ENCODE data around the gene TAF15. TPM values are rescaled to one million over a fixed set of nuclear protein-coding genes. Genes with fewer than 3 reads are reported as not detected.

TAF15 gene
- total RNA-seq, 4 donors from 2014 or later: 62.8 to 115 (median 88.4) TPM

- Histone ChIP-seq H3K27ac (peak overlapping the region; percentile 65 to 89 (median 76)), H3K4me3 (no peak overlapping the region), H3K36me3 (peaks cover 0 to 6% (median 0%) of the 10 kb centered on the region in 3 donors), H3K4me1 (peaks cover 4 to 76% (median 50%) of the 10 kb centered on the region in 4 donors), H3K27me3 (no peaks in the 10 kb centered on the region), H3K9me3 (no peaks in the 10 kb centered on the region)
- DNase-seq (ENCODE audit: low spot score in 2 of 2): no peak
- WGBS, 2 donors: 24 to 39% methylated on average over 5 of the region's 5 CpGs
- TF ChIP-seq CTCF (IDR thresholded peaks at IDR 0.05) (no peak), EP300 (IDR thresholded peaks at IDR 0.05) (no peak), POLR2A (IDR thresholded peaks at IDR 0.05) (no peak)
Measured at GRCh38 chr17:35774499-35774898, 34.8 kb upstream of the TAF15 start.

GRCh38 chr17:35775039-35775438 lies 34.2 kb upstream of the TAF15 start:
- H3K27ac ChIP-seq: peak overlapping the region; percentile 53 to 89 (median 74)
- WGBS, 2 donors: 41 to 49% methylated on average over 5 of the region's 5 CpGs
- TF ChIP-seq EP300 (IDR thresholded peaks at IDR 0.05) (no peak), CTCF (IDR thresholded peaks at IDR 0.05) (no peak), POLR2A (IDR thresholded peaks at IDR 0.05) (no peak)
- H3K4me3 ChIP-seq: no peak overlapping the region
- no peaks in the 10 kb centered on the region for H3K27me3 ChIP-seq
- no peaks in the 10 kb centered on the region for H3K9me3 ChIP-seq
- peaks cover 4 to 76% (median 51%) of the 10 kb centered on the region in 4 donors for H3K4me1 ChIP-seq
- peaks cover 0 to 7% (median 0%) of the 10 kb centered on the region in 3 donors for H3K36me3 ChIP-seq
- DNase-seq (ENCODE audit: low spot score in 2 of 2): no peak

GRCh38 chr17:35775583-35775982 lies 33.7 kb upstream of the TAF15 start:
- no peak for DNase-seq (ENCODE audit: low spot score in 2 of 2)
- TF ChIP-seq CTCF (IDR thresholded peaks at IDR 0.05) (no peak), POLR2A (IDR thresholded peaks at IDR 0.05) (no peak), EP300 (IDR thresholded peaks at IDR 0.05) (no peak)
- Histone ChIP-seq H3K4me3 (no peak overlapping the region), H3K4me1 (peaks cover 4 to 76% (median 51%) of the 10 kb centered on the region in 4 donors), H3K27ac (peak overlapping the region; percentile 53 to 89 (median 74)), H3K9me3 (no peaks in the 10 kb centered on the region), H3K36me3 (peaks cover 0 to 12% (median 0%) of the 10 kb centered on the region in 3 donors), H3K27me3 (no peaks in the 10 kb centered on the region)
- 77 to 83% methylated on average over 6 of the region's 6 CpGs for WGBS, 2 donors

GRCh38 chr17:35778641-35779196 lies 30.6 kb upstream of the TAF15 start:
- no peak for TF ChIP-seq POLR2A (IDR thresholded peaks at IDR 0.05)
- TF ChIP-seq CTCF (IDR thresholded peaks at IDR 0.05): no peak
- no peak for TF ChIP-seq EP300 (IDR thresholded peaks at IDR 0.05)

DNA sequence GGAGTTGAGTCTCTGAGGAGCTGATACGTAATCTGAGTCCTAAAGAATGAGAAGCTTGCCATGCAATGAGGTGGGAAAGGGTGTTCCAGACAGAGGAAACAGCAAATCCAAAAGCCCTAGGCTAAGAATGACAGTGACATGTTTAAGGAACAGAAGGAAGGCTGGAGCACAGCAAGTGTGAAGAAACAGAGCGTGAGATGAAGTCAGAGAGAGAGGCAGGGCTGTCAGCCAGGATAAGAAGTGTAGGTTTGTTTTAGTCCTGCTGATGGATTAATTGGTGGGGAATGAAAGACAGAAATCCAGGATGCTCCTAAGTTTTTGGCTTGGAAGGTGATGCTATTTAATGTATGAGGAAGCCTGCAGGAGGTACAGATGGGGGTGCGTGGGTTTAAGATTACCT lies 28.3 kb upstream of the TAF15 start:
- H3K9me3 ChIP-seq: no peaks in the 10 kb centered on the region
- H3K36me3 ChIP-seq: peaks cover 0 to 12% (median 0%) of the 10 kb centered on the region in 3 donors
- no peak overlapping the region for H3K4me3 ChIP-seq
- TF ChIP-seq EP300 (IDR thresholded peaks at IDR 0.05) (no peak), POLR2A (IDR thresholded peaks at IDR 0.05) (no peak), CTCF (IDR thresholded peaks at IDR 0.05) (no peak)
- peaks cover 0 to 80% (median 42%) of the 10 kb centered on the region in 4 donors for H3K4me1 ChIP-seq
- DNase-seq (ENCODE audit: low spot score in 2 of 2): no peak
- no peaks in the 10 kb centered on the region for H3K27me3 ChIP-seq
- 73 to 84% methylated on average over 3 of the region's 3 CpGs for WGBS, 2 donors
- peak overlapping the region in 3 of 4 donors; percentile 5 to 96 (median 65) for H3K27ac ChIP-seq

More at GRCh38 chr17:35778641-35779196, 30.6 kb upstream of the TAF15 start:
- H3K4me3 ChIP-seq: no peak overlapping the region
- H3K36me3 ChIP-seq: peaks cover 0 to 12% (median 0%) of the 10 kb centered on the region in 3 donors
- 86% methylated on average over 15 to 16 of the region's 16 CpGs for WGBS, 2 donors
- no peaks in the 10 kb centered on the region for H3K27me3 ChIP-seq
- no peak for DNase-seq (ENCODE audit: low spot score in 2 of 2)
- H3K4me1 ChIP-seq: peaks cover 4 to 80% (median 50%) of the 10 kb centered on the region in 4 donors
- H3K9me3 ChIP-seq: no peaks in the 10 kb centered on the region
- H3K27ac ChIP-seq: peak overlapping the region; percentile 41 to 92 (median 78)

All from tibial nerve (tissue), 4 donors.